Keratinocyte (primary cell): Measurements from ENCODE around the gene LPCAT1.

Experiments used
- EZH2 ChIP-seq: IDR thresholded peaks from one replicate; pipeline ENCODE4 v1.6.1; 2012; ENCODE audit warnings: inconsistent platforms, mild to moderate bottlenecking, low read length, moderate library complexity
- TF ChIP-seq, protein P1 (sequence below), 3 experiments: IDR thresholded peaks in 1 of 3; conservative IDR thresholded peaks in 1 of 3; optimal IDR thresholded peaks in 1 of 3; 2 replicates in 2 of 3; 3 replicates in 1 of 3; pipeline versions ENCODE3 to v1.5.1; 2011; ENCODE audit warnings: low read length in 3 of 3, mild to moderate bottlenecking in 3 of 3, moderate library complexity in 2 of 3, control low read depth in 1 of 3, inconsistent platforms in 1 of 3; ENCODE audit not compliant: insufficient read depth in 2 of 3; ENCODE audit errors: extremely low read depth in 1 of 3

DNA sequence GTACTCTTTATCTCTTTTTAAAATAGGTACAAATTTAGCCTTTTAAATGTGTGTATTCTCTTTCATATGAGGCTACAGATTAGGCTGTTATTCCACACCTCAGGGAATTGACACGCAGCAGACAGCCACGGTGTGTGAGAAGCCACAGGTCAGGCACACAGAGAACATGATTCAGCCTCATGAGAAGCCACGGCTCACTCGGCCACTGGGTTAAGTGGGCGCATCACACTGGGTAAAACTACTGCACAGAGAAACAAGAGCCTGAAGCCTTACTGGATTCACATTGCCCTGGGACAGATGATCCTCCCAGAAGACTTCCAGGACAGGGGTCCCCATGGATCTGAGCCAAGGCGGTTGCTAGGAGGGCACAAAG lies 28.2 kb downstream of the LPCAT1 start:
- no peak for TF ChIP-seq EZH2
- TF ChIP-seq, protein P1, sequence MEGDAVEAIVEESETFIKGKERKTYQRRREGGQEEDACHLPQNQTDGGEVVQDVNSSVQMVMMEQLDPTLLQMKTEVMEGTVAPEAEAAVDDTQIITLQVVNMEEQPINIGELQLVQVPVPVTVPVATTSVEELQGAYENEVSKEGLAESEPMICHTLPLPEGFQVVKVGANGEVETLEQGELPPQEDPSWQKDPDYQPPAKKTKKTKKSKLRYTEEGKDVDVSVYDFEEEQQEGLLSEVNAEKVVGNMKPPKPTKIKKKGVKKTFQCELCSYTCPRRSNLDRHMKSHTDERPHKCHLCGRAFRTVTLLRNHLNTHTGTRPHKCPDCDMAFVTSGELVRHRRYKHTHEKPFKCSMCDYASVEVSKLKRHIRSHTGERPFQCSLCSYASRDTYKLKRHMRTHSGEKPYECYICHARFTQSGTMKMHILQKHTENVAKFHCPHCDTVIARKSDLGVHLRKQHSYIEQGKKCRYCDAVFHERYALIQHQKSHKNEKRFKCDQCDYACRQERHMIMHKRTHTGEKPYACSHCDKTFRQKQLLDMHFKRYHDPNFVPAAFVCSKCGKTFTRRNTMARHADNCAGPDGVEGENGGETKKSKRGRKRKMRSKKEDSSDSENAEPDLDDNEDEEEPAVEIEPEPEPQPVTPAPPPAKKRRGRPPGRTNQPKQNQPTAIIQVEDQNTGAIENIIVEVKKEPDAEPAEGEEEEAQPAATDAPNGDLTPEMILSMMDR (optimal IDR thresholded peaks at IDR 0.05 in 1 of 3, IDR thresholded peaks at IDR 0.05 in 1 of 3, conservative IDR thresholded peaks at IDR 0.05 in 1 of 3; ENCODE audit: extremely low read depth in 1 of 3, insufficient read depth in 2 of 3, low read length in 3 of 3): no peak
